T1000 (cell line): ENCODE measurements around the gene GUCA1C.

Source experiments
- DNase-seq: peaks from one replicate; lab custom pipeline; 2025; ENCODE audit warnings: mixed read lengths; lab: John Stamatoyannopoulos, UW

The GUCA1C gene

GRCh38 chr3:108953700-108954099 lies at the start of gene GUCA1C:
GUCA1C (minus strand) TSS chr3:108953879; CDS start chr3:108953762, 117 bp downstream.
- DNase-seq, result no peak

- DNase-seq, result no peak
Measured at GRCh38 chr3:108998436-108998835, 44.8 kb upstream of the GUCA1C start.

- DNase-seq, result no peak
Measured at GRCh38 chr3:108985844-108986243, 32.2 kb upstream of the GUCA1C start.

GRCh38 chr3:108983051-108983450 lies 29.4 kb upstream of the GUCA1C start:
- no peak for DNase-seq

GRCh38 chr3:108976058-108976457 lies 22.4 kb upstream of the GUCA1C start:
- no peak for DNase-seq

GRCh38 chr3:108973019-108973418 lies 19.3 kb upstream of the GUCA1C start:
- no peak for DNase-seq

GRCh38 chr3:108972482-108972881 lies 18.8 kb upstream of the GUCA1C start:
- DNase-seq, result no peak

- no peak for DNase-seq
Measured at GRCh38 chr3:108970561-108970960, 16.9 kb upstream of the GUCA1C start.

GRCh38 chr3:108966773-108967172 lies 13.1 kb upstream of the GUCA1C start:
- no peak for DNase-seq

- no peak for DNase-seq
Measured at GRCh38 chr3:108959017-108959416, 5.3 kb upstream of the GUCA1C start.

- DNase-seq, result no peak
Measured at GRCh38 chr3:108953210-108953609, 469 bp downstream of the GUCA1C start.

GRCh38 chr3:108951820-108952501 lies 1.7 kb downstream of the GUCA1C start:
- no peak for DNase-seq

GRCh38 chr3:108947855-108948254 lies 5.8 kb downstream of the GUCA1C start:
- no peak for DNase-seq

- no peak for DNase-seq
Measured at GRCh38 chr3:108946292-108947285, 7.1 kb downstream of the GUCA1C start.

GRCh38 chr3:108940568-108941263 lies 13.0 kb downstream of the GUCA1C start:
- DNase-seq, result peak; percentile 19

GRCh38 chr3:108940166-108940565 lies 13.5 kb downstream of the GUCA1C start:
- DNase-seq, result no peak

GRCh38 chr3:108936924-108937689 lies 16.6 kb downstream of the GUCA1C start:
- DNase-seq, result no peak

GRCh38 chr3:108931035-108931434 lies 22.6 kb downstream of the GUCA1C start:
- no peak for DNase-seq

GRCh38 chr3:108918866-108919265 lies 34.8 kb downstream of the GUCA1C start:
- no peak for DNase-seq

- peak; percentile 46 for DNase-seq
Measured at GRCh38 chr3:108914774-108915641, 38.7 kb downstream of the GUCA1C start.

- no peak for DNase-seq
Measured at GRCh38 chr3:108909799-108910198, 43.9 kb downstream of the GUCA1C start.
